ENCODE measurements around the gene FOXC1. TPM values are rescaled to one million over a fixed set of nuclear protein-coding genes. Genes with fewer than 3 reads are reported as not detected.
A peak's percentile ranks its signal among the peaks of the same experiment; 100 is the strongest.

FOXC1 gene
- total and polyA plus RNA-seq, 2 of the 13 experiments (the other 11 are each of a cell fraction or from before 2014, with no cell fraction given) = 0.44 to 0.55 TPM

DNA sequence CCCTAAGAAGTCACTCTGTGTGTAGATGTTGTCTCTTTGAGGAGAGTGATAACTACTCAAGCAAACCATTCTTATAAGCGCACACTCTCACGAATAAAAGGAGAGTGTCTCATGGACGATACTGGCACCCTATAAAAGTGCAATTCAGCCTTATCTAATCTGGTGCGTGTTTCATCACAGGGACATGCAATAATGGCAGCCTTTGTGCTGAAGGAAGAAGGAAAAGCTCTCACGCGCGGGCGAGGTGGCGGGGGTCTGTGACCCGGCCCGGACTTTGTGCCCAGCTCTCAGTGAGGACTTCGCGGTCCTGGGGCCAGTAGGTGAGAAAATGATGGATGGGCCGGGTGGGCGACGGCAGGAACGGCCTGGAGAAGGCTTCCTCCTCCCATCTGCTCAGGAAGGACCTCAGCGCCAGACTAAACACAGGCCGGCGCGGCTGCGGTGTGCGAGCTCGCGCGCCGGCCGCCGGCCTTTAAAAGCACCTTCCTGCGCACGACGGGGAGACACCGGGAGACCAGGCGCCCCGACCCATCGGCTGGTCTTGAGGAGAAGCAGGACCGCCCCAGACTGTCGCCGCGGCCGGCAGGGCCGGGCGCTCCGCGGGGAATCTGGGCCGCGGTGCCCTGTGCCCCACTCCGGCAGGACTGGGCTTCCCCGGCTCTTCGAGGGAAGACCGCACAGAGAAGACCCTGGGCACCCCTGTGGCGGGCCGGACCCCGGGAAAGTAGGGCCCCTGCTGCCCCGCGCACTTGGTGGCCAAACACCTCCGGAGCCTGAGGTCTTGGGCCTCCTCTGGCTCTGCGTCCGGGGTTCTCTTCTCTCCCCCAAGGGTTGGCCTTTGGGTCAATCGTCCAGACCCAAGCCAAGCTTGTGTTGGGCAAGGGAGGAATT, 8.3 kb upstream of the FOXC1 start:
- intact Hi-C loops (cut with micrococcal nuclease; ENCODE audit: unreplicated experiment) = no loop called here

More for the DNA sequence above, 8.3 kb upstream of the FOXC1 start:
- Histone ChIP-seq H3K4me3 (replicated peaks in 1 of 3; ENCODE audit: insufficient read depth in 1 of 3, low read depth in 2 of 3, low read length in 3 of 3) (no peak overlapping the region), H3K27ac (ENCODE audit: extremely low read length, insufficient read depth, low read length) (no peak overlapping the region), H3K4me1 (ENCODE audit: insufficient read depth, low read length) (peaks cover 47% of the 10 kb centered on the region), H3K27me3 (ENCODE audit: control insufficient read depth in 1 of 2, insufficient read depth in 2 of 2, low read length in 2 of 2) (peaks cover 13 to 96% of the 10 kb centered on the region in 2 experiments), H3K9me3 (ENCODE audit: low read length) (no peaks in the 10 kb centered on the region), H4K20me1 (ENCODE audit: insufficient read depth, low read length) (peaks cover 6% of the 10 kb centered on the region; the same call in 1 of the 2 replicates), H3K4me2 (ENCODE audit: low read depth, low read length) (0 out of 2 replicates have a peak overlapping the region, but pooled peaks have one; percentile 3), H3K79me2 (ENCODE audit: insufficient read depth, low read length) (no peaks in the 10 kb centered on the region), H3K9ac (ENCODE audit: insufficient read depth, low read depth, low read length) (no peak overlapping the region), H3K36me3 (replicated peaks in 1 of 2; ENCODE audit: control insufficient read depth in 1 of 2, insufficient read depth in 2 of 2, low read length in 2 of 2) (no peaks in the 10 kb centered on the region), H2AFZ (ENCODE audit: low read length) (no peak overlapping the region)
- FAIRE-seq (no peak), DNase-seq (ENCODE audit: low spot score) (peak; percentile 28), ATAC-seq (no peak)
- 67% methylated on average over 59 of the region's 60 CpGs for WGBS (ENCODE audit: low lambda C conversion rate)
- no TSS peak for BruUV-seq (replicated peaks)
- POLR2A ChIA-PET = no interaction called here
- in situ Hi-C loops (cut with HindIII; ENCODE audit: extremely low pct_ligation_motif_present, low pct_unique_long_range_greater_than_20kb) = loop anchor here (5.0 kb wide), 1 partner anchor 846 kb away; no protein-coding TSS in a partner anchor
- CTCF ChIA-PET (ENCODE audit: low intra/inter-chr PET ratio, low total read pairs) = no interaction called here
- peak; percentile 70; the same call in 1 of the 2 replicates for TF ChIP-seq TBX3 (IDR thresholded peaks at IDR 0.05; ENCODE audit: borderline replicate concordance)
- TF ChIP-seq NAIF1 (CRISPR knock-in tag; IDR thresholded peaks at IDR 0.05; ENCODE audit: borderline replicate concordance) = no peak
- TF ChIP-seq NCOA5 (CRISPR knock-in tag; IDR thresholded peaks at IDR 0.05) = no peak
- peak; percentile 54; the same call in 1 of the 2 replicates for TF ChIP-seq HOXD1 (CRISPR knock-in tag; IDR thresholded peaks at IDR 0.05)
- TF ChIP-seq POGK (CRISPR knock-in tag; conservative IDR thresholded peaks at IDR 0.05) = no peak
- no peak for TF ChIP-seq SALL2 (CRISPR knock-in tag; IDR thresholded peaks at IDR 0.05)
- no peak for TF ChIP-seq ZNF34 (CRISPR knock-in tag; IDR thresholded peaks at IDR 0.05; ENCODE audit: borderline replicate concordance)
- TF ChIP-seq RBM39 (IDR thresholded peaks at IDR 0.05; ENCODE audit: low read depth, low read length, poor library complexity, severe bottlenecking) = no peak
- no peak for TF ChIP-seq CBX5 (CRISPR knock-in tag; IDR thresholded peaks at IDR 0.05; ENCODE audit: borderline replicate concordance)
- no peak for TF ChIP-seq TOPORS (CRISPR knock-in tag; IDR thresholded peaks at IDR 0.05)
- no peak for TF ChIP-seq SIX1 (CRISPR knock-in tag; IDR thresholded peaks at IDR 0.05; ENCODE audit: borderline replicate concordance)
- 0 out of 2 replicates have a peak, but pooled peaks have one; percentile 5 for TF ChIP-seq BHLHE40 (IDR thresholded peaks at IDR 0.05; ENCODE audit: low read length)
- 0 out of 2 replicates have a peak, but pooled peaks have one; percentile 8 for TF ChIP-seq HNF4A (CRISPR knock-in tag; IDR thresholded peaks at IDR 0.05)
- TF ChIP-seq SP1 (IDR thresholded peaks at IDR 0.05) = no peak
- TF ChIP-seq SP1 (CRISPR knock-in tag; IDR thresholded peaks at IDR 0.05) = no peak
- TF ChIP-seq ZFP41 (CRISPR knock-in tag; IDR thresholded peaks at IDR 0.05; ENCODE audit: borderline replicate concordance) = no peak
- no peak for TF ChIP-seq DBP (CRISPR knock-in tag; IDR thresholded peaks at IDR 0.05; ENCODE audit: not compliant biosample characterization)
- no peak for TF ChIP-seq JUNB (CRISPR knock-in tag; IDR thresholded peaks at IDR 0.05; ENCODE audit: borderline replicate concordance)
- TF ChIP-seq EZH2 (conservative IDR thresholded peaks at IDR 0.05; ENCODE audit: low read depth, low read length) = peak; percentile 45; the same call in 1 of the 2 replicates
- no peak for TF ChIP-seq ZNF777 (CRISPR knock-in tag; IDR thresholded peaks at IDR 0.05)
- TF ChIP-seq CEBPB (IDR thresholded peaks at IDR 0.05; ENCODE audit: borderline replicate concordance, low read depth, low read length) = peak; percentile 20; the same call in 1 of the 2 replicates

All from HepG2 (cell line).